Posterior vena cava (tissue), 2 donors: Measurements from ENCODE around the gene MRGPRX2. TPM values are rescaled to one million over a fixed set of nuclear protein-coding genes. Genes with fewer than 3 reads are reported as not detected.

Experiments used
- DNase-seq: peaks from one replicate; pipeline ENCODE4 v3.0.0-alpha.2; 2020; ENCODE audit warnings: low spot score
- intact Hi-C, 2 donors: fragments of 100-400 bp; cut with DNase I; formaldehyde crosslinking; loops; one replicate each; pipeline versions ENCODE4 v1.14.1 to v1.14.2; 2022 to 2023
- long read RNA-seq, 2 donors: library from polyadenylated mRNA; unstranded; transcript quantifications; one replicate each; pipeline ENCODE4 v2.0.0, GENCODE V29; 2020 to 2021
- total RNA-seq, 2 donors: library from RNA; stranded (reverse); fragmentation: NEBNext Ultra II Directional; extraction: Animal tissue kit (Norgen Biotek cat#: 25700); gene quantifications; one replicate each; pipeline ENCODE4 v1.2.1, GENCODE V29; 2021
- donor health status: DM: yes; HTN: yes; CAD: no.
- donor health status: DM: yes; HTN: yes; CAD: no.

MRGPRX2 gene
- total RNA-seq, result 1 to 10 TPM in 1 of 2 donors, under 1 TPM in 1; 0.10 to 1.0 TPM
- long read RNA-seq, donor 1, result 0 reads
- long read RNA-seq, donor 2, result 0 reads

DNA sequence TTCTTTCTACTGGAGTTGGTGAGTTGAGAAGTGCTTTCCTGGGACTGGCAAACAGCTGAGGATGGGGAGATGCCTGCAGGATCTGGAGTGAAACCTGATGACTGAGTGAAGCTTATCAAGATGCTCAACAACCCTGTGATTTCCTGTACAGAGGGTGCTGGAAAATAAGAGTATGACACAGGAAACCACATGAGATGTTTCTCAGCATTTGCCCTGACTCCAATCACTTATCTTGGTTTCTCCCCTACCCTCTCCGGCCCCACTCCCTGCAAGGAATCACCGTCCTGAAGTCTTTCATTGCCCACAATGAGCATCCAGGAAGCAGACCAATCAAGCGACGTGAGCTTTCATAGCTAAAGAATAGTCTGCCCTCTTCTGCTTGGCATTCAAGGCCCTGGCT, at the start of gene MRGPRX2:
MRGPRX2 (minus strand) TSS at position 89 of the 400 bp plus-strand sequence. CDS start 4,315 bp downstream, outside the sequence.
- no peak for DNase-seq
- intact Hi-C loops, result no loop called here

DNA sequence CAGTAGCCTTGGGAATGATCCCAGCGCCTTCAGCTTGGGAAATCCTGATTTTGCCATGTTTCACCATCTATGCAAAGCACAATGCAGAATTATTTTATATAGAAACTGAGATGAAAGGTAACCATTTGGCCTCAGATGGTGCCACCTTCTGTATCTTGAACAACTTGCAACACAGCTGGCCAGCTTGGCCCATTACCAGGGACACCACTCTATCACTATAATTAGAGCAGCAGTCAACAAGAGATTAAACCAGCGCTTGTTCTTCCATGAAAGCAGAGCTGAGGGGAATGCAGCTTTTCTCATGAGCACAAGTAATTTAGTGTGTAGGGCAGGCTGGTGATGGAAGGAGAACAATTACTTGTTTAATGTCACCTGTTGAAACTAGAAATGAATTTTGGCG, 49.8 kb upstream of the MRGPRX2 start:
- no peak for DNase-seq
- intact Hi-C loops, result no loop called here

- intact Hi-C loops, result no loop called here
Observed at GRCh38 chr11:19107125-19107524, 46.6 kb upstream of the MRGPRX2 start.

DNA sequence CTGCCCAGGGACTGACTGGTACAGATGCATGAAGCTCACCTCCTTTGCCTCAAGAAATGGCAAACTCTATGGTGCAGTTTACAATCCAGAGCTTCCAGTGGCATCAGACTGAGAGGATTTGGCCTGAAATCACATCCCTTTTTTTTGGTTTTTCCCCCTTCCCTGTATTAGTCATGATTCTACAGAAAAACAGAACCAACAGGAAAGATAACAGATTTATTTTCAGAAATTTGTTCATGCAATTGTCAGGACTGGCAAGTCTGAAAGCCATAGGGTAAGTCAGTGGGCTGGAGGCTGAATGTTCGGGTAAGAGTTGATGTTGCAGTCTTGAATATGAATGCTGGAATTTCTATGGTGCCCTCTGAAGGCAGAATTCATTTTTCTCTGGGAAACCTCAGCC, 44.5 kb upstream of the MRGPRX2 start:
- intact Hi-C loops, result no loop called here
- no peak for DNase-seq

More at GRCh38 chr11:19107125-19107524, 46.6 kb upstream of the MRGPRX2 start:
- no peak for DNase-seq

- no peak for DNase-seq
- intact Hi-C loops, result no loop called here
Observed at GRCh38 chr11:19102521-19102900, 42.0 kb upstream of the MRGPRX2 start.

DNA sequence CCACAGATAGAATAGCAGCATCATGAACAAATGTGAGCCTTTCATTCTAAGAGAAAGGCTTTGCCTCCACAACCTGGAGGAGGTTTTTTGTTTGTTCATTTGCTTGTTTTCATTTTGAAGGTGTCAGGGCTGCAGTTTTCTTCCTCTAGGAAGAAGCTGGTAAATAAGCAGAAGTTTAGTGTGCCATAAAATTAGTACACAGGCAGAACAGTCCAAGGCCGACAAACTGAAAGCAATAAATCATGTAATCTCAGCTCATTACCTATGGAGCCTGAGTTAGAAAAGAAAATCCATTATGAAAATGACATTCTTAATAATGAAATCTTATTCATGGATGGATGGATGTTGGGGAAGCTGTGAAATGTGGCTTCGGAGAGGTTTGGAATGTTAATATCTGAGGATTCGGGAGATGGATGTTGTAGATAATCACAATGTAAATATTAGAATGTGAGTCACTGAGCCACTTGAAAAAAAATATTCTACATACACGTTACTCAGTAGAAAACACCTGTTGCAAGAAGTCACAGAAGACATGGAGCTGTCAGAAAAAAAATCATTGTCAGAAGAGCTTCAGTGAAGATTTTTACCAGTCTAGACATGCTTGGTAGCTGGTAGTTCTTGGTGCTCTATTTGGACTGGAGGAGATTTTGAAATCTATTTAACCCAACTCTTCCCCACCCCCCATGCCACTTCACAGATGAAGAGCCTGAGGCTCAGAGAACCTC, 41.4 kb upstream of the MRGPRX2 start:
- DNase-seq, result no peak
- intact Hi-C loops, result no loop called here

DNA sequence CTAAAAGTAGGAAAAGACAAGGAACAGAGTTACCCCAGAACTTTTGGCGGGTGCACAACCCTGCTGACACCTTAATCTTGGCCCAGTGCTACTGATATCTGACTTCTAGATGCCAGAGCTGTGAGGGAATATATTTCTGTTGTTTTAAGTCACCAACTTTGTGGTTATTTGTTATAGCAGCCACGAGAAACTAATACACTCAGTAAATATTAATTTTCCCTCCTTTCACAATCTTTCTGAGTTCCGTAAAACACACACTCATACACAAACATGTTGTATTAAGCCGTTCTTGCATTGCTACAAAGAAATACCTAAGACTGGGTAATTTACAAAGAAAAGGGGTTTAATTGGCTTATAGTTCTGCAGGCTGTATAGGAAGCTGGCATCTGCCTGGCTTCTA, 40.4 kb upstream of the MRGPRX2 start:
- intact Hi-C loops, result no loop called here
- DNase-seq, result no peak

- no peak for DNase-seq
- intact Hi-C loops, result no loop called here
Observed at GRCh38 chr11:19099093-19099492, 38.6 kb upstream of the MRGPRX2 start.

- intact Hi-C loops, result no loop called here
- no peak for DNase-seq
Observed at GRCh38 chr11:19094859-19095258, 34.3 kb upstream of the MRGPRX2 start.

DNA sequence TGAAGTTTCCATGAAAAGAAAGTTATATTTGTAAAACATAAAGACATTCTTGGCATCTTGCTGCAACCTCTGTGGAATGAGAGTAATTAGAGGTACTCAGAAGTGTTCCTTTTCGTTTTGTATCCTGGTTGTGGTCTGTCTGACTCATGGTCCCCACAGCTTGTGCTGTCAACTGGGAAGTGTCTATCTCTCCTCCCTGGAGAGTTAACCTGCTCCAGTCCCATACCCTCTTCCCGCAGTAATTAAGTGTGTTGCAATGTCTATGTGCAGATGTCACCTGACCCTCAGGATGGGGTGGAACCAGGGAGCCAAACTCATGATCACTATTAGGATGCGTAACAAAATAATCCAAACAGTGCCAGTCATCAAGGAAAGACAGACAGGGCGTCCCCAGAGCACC, 33.5 kb upstream of the MRGPRX2 start:
- DNase-seq, result no peak
- intact Hi-C loops, result no loop called here

GRCh38 chr11:19092850-19093249, 32.3 kb upstream of the MRGPRX2 start:
- intact Hi-C loops, result no loop called here
- DNase-seq, result no peak

DNA sequence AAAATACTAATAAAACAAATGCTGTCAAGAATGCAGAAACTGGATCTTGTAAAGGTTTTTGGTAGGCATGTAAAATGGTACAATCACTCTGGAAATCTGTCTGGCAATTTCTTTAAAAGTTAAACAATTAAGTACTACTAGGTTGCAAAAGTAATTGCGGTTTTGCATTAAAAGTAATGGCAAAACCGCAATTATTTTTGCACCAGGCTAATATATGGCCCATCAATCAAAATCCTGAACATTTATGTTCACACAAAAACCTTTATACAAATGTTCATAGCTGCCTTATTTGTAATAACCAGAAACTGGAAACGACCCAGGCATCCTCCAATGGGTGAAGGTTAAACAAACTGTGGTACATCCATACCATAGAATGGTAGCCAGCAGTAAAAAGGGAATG, 31.8 kb upstream of the MRGPRX2 start:
- DNase-seq, result no peak

DNA sequence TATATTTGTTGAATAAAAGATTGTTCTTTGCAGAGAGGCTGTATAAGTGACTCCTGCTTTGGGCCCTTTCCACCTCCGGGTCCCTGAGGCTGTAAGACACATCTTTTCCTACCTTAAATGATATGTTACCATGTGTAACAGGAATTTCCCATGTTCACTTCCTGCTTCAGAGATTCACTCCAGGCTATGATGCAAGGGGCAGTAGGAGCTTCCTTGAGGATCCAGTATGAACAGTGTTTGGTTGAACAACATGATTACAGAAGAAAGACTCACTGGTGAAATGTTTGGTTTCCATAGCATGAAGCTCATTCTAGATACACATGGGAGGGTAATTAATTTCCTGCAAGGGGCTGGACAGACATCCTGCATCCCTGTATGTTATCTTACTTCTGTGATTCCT, 30.8 kb upstream of the MRGPRX2 start:
- intact Hi-C loops, result no loop called here
- DNase-seq, result no peak

More for the DNA sequence above, 31.8 kb upstream of the MRGPRX2 start:
- intact Hi-C loops, result no loop called here

DNA sequence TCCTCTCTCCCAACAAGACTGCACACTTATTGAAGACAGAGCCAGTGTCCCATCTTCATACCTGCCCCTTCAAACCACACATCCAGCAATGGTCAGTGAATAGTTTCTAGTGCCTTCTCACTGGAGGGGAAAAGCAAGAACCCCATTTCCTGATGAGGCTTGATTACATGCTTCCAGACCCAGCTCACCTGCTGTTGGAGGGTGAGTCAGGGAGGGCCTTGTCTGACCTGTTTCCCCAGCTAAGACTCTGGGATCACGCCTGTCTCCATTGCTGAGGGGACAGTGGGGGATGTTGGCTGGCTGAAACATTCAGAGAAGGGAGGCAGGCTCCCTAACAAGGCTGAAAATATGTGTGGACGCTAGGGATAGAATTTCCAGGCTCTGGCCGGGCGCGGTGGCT, 28.9 kb upstream of the MRGPRX2 start:
- intact Hi-C loops, result no loop called here

GRCh38 chr11:19088791-19089190, 28.3 kb upstream of the MRGPRX2 start:
- DNase-seq, result no peak
- intact Hi-C loops, result no loop called here

More for the DNA sequence above, 28.9 kb upstream of the MRGPRX2 start:
- DNase-seq, result no peak

DNA sequence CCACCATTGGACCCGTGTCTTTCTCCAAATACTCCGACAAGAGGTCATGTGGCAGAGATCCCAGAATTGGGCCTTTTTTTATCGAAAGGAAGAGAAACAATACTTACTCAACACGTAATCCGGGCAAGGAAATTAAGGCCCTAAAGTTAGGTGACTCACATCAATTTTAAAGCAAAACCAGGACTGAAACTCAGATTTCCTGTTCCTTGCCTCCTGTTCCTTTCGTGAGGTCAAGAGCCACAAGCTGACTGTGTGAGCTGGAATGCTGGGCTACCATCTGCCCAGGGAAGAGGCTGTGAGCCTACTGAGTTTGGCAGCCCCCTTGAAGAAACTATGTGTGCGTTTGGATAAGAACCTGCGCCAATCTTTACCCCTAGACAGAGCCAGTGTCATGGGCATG, 27.1 kb upstream of the MRGPRX2 start:
- DNase-seq, result no peak
- intact Hi-C loops, result no loop called here

DNA sequence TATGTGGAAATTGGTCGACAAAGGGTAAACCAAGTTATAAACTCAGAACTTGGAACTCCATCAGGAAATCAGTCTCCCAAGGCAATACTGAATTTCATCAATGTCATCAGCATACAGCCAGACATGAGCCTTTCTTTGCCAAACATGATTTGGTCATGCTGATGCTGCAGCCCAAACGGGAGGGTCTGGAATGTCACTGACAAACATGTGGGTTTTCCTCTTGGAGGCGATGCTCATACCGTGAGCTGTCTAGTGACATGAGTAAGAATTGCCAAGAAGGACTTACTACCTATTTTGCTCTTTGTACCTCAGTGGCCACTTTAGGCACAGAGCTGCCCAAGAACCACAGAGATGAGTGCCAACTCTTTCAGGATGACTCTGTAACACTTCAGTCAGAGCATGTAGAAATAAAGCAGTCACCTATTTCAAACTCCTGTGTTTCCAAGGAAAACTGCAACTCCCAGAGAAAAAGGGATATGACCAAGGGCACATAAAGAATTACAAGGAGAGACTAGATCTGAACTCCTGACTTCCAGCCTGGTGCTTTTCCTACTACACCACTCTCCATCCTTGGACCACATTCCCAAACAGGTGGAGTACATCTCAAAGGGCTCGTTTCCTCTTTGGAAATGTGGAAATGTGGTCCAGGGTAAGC, 24.3 kb upstream of the MRGPRX2 start:
- intact Hi-C loops, result no loop called here
- no peak for DNase-seq

DNA sequence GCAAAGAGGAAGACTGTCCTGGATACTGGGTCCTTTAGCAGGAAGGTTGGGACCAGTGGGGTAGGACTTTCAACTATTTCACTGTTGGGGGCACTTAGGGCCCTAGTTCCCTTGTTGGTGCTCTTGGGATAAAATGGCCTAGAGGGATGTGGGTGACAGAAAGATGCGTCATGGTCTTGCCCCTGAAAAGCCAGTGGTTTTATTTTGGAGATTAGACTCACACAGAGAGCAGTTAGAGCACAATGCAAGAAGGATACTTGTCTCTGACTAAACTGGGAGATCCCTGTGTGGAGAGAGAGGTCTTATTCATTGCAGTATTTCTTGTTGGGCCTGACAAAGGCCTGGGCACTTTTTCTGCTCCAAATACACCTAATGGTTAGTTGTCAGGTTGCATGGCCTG, 22.6 kb upstream of the MRGPRX2 start:
- intact Hi-C loops, result no loop called here
- no peak for DNase-seq

DNA sequence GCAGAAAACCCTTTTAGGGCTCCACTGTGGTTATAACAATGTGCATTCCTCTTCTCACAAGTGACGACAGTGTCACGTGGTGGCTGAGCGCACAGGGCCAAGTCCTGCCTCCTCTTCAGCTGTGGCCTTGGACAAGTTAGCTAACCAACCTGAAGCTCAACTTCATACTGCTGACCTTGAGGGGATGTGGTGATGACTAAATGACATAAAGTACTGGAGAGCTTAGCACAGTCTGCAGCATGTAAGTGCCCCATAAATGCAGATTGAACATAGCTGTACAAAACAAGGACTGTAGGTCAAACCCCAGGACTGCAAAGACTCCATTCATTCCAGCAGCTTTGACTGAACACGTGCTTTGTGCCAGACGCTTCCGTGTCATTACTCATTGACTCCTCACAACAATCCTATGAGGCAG, 20.1 kb upstream of the MRGPRX2 start:
- intact Hi-C loops, result no loop called here
- no peak for DNase-seq

GRCh38 chr11:19079643-19080440, 19.3 kb upstream of the MRGPRX2 start:
- intact Hi-C loops, result loop anchor here in 1 of 2 donors (10.0 kb wide), 1 partner anchor 655 kb away; no protein-coding TSS in a partner anchor
- DNase-seq, result no peak
